GM10248 (cell line): ENCODE measurements around the gene PSMG4.

ENCODE experiments used
- CTCF ChIA-PET: fragments of 300-600 bp; sonication (Branson Sonifier 250); formaldehyde crosslinking; extraction: SDS; loops from one replicate; lab custom pipeline; 2021; ENCODE audit warnings: antibody characterized with exemption; lab: Yijun Ruan, JAX
- POLR2A ChIA-PET: fragments of 350-650 bp; sonication (Branson Sonifier 250); formaldehyde crosslinking; extraction: SDS; loops from one replicate; lab custom pipeline; 2020; ENCODE audit warnings: antibody characterized with exemption; lab: Yijun Ruan, JAX
- DNase-seq: peaks from one replicate; pipeline ENCODE4 v3.0.0; 2012; ENCODE audit errors: extremely low spot score
- TF ChIP-seq, protein P1 (sequence below): IDR thresholded peaks from 2 replicates; pipeline ENCODE4 v1.5.1; 2012; ENCODE audit warnings: mild to moderate bottlenecking, low read depth; ENCODE audit errors: extremely low read depth, missing control alignments, control extremely low read depth

Gene PSMG4

DNA sequence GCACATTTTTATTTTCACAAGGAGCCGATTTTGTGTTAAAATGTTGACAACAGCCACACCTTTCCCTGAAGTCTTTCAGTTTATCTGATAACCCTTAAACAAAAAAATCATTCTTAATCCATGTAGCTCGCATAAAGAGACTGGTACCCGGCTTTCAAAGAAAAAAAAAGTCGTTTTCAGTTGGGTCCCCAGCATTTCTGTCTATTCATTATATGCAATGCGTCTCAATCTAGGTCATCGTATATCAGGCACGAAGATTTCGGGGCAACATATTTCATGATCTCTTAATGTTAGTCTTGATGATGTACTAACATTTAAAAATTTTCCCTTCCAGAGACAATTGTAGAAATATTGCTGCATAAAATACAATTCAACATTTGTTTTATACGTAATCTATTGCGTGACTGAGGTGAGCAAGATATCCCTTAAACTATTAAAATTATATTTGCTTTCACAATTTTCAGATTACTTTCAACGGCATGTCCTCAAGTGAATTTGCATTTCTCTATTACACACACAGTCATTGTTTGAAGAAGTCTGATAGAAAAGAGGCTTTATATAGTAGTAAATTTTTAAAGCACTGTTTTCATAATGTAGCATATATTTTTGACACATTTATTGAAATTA, 28.4 kb upstream of the PSMG4 start:
- DNase-seq, result no peak
- TF ChIP-seq, protein P1, sequence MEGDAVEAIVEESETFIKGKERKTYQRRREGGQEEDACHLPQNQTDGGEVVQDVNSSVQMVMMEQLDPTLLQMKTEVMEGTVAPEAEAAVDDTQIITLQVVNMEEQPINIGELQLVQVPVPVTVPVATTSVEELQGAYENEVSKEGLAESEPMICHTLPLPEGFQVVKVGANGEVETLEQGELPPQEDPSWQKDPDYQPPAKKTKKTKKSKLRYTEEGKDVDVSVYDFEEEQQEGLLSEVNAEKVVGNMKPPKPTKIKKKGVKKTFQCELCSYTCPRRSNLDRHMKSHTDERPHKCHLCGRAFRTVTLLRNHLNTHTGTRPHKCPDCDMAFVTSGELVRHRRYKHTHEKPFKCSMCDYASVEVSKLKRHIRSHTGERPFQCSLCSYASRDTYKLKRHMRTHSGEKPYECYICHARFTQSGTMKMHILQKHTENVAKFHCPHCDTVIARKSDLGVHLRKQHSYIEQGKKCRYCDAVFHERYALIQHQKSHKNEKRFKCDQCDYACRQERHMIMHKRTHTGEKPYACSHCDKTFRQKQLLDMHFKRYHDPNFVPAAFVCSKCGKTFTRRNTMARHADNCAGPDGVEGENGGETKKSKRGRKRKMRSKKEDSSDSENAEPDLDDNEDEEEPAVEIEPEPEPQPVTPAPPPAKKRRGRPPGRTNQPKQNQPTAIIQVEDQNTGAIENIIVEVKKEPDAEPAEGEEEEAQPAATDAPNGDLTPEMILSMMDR, result no peak
- POLR2A ChIA-PET, result no interaction called here
- CTCF ChIA-PET, result interaction anchor here (0.9 to 3.7 kb wide), 5 partner anchors 15 to 618 kb away, joined by 3 to 26 read pairs (median 4); partner anchors contain the start of gene FAM50B

DNA sequence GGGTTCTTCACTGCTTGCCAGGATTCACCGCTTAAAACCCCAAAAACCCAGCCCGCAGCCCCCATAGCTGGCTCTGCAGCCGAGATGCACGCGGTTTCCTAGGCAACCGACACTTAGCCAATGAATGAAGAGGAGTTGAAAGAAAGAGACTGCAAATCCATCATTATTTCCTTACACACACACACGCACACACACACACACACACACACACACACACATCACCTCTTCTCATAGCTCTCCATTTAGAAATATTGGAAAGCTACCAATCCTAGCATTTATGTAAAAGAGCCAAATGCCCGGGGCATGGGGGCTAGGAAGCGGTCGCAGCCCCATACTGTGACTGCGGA, 27.9 kb upstream of the PSMG4 start:
- DNase-seq, result no peak
- CTCF ChIA-PET, result interaction anchor here (3.7 kb wide), 1 partner anchor 21 kb away, joined by 26 read pairs; no protein-coding TSS in a partner anchor
- TF ChIP-seq, protein P1, result no peak
- POLR2A ChIA-PET, result no interaction called here

DNA sequence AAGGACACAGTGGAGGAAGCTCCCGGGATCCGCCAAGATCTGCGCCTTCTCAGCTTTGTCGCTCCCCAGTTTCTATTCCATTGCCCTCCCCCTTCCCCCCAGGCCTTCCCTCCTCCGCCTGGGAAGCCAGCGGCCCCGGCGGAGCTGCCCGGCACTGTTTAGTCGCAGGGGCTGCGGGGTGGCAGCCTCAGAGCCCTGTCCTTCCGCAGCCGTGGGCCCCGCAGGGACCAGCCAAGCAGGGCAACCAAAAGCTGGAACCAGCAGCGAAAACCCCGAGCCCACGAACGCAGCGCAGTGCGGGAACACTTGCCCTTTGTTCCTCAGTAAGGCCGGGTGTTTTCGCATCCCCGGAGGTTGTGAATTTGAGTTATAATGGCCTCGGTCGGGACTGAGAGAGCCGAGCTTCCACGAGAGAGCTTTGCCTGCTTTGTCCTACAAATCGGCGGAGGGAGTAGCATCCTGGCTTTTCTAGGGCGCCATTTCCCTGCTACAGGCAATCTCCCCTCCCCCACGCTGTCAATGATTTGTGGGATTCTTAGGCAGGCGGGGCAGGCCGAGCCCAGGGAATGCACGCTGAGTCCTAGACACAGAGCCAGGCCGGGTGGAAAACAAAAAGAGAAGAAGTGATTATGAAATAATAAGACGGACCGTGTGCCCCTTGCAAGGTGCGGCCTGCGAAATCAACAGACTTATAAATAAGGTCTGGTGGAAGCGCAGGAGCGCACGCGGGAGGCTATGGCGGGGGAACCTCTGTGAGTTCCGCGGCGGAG, 27.3 kb upstream of the PSMG4 start:
- DNase-seq, result no peak
- ChIA-PET CTCF (interaction anchor here (3.7 kb wide), 1 partner anchor 20 kb away, joined by 26 read pairs; no protein-coding TSS in a partner anchor), POLR2A (no interaction called here)
- TF ChIP-seq, protein P1, result no peak

DNA sequence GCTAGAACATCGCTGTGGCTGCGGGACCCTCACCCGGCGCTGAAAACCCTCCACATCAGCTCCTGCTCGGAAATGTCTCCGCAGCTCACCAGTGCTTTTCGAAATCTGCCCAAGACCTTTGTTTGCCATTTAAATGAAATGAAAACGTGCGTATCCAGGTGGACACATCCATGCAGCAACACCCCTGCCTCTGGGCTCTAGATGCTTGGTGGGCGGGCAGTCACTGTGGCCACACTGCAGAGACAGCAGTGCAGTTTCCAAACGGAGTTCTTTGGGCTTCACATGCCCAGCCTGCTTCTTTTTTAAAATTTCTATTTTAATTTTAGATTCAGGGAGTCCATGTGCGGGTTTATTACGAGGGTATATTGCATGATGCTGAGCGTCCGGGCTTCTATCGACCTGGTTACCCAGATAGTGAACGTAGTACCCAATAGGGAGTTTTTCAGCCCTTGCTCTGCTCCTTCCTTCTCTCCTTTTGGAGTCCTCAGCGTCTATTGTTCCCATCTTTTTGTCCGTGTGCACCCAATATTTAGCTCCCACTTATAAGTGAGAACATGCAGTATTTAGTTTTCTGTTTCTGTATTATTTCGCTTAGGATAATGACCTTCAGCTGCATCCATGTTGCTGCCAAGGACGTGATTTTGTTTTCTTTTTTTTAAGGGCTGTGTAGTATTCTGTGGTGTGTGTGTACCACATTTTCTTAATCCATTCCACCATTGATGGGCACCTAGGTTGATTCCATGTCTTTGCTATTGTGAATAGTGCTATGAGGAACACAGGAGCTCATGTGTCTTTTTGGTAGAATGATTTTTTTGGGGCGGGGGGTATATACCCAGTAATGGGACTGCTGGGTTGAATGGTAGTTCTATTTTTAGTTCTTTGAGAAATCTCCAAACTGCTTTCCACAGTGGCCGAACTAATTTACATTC, 26.5 kb upstream of the PSMG4 start:
- DNase-seq, result no peak
- ChIA-PET POLR2A (no interaction called here), CTCF (interaction anchor here (3.7 kb wide), 1 partner anchor 19 kb away, joined by 26 read pairs; no protein-coding TSS in a partner anchor)
- TF ChIP-seq, protein P1, result no peak

DNA sequence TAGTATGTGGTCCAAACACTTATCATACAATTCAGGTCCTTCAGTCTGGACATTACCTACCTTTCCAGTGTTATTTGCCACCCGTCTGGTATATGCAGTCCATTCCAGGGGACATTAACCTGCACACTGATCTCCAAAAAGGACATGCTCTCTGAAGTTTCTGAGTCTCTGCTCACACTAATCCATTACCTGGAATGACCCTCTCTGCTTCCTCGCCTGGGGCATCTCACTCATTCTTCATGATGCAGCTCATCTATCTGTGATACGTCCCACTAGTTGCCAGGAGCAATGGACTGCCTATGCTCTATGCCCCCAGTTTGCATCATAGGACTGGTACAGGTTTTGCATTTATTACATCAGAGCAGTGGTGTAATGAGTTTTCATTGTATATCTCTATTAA, 25.4 kb upstream of the PSMG4 start:
- ChIA-PET POLR2A (no interaction called here), CTCF (interaction anchor here (1.0 to 3.7 kb wide), 2 partner anchors 11 to 18 kb away, joined by 4 to 26 read pairs; no protein-coding TSS in a partner anchor)
- TF ChIP-seq, protein P1, result no peak
- DNase-seq, result no peak

DNA sequence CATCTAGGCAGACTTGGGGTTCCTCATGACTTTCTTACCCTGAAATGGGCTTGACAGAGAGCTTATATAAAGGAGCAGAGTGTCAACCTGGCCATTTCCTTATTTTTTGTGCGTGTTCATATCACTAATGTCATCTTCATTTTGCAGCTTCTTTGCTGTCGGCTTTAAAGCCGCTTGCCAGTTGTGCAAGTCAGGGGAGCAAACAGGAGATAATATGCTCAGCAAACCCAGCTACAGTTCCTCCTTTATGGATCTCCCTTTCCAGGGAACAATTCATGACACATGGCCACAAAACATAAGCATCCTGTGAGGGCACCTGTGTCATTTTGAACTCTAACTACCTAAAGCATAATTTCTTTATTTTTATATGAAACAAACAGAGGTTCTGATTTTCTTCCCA, 24.8 kb upstream of the PSMG4 start:
- CTCF ChIA-PET, result interaction anchor here (1.0 to 3.7 kb wide), 2 partner anchors 10 to 18 kb away, joined by 4 to 26 read pairs; no protein-coding TSS in a partner anchor
- DNase-seq, result no peak
- TF ChIP-seq, protein P1, result no peak
- POLR2A ChIA-PET, result no interaction called here
